ENCODE data around the gene ARHGAP9.
A peak's percentile ranks its signal among the peaks of the same experiment; 100 is the strongest.

The ARHGAP9 gene

GRCh38 chr12:57491393-57492280 is 12.0 kb upstream of the ARHGAP9 start:
- DNase-seq, result no peak

GRCh38 chr12:57490126-57490525 is 10.5 kb upstream of the ARHGAP9 start:
- no peak for DNase-seq

- DNase-seq, result no peak
Observed at GRCh38 chr12:57489157-57489641, 9.5 kb upstream of the ARHGAP9 start.

- no peak for DNase-seq
Observed at GRCh38 chr12:57488402-57489156, 8.9 kb upstream of the ARHGAP9 start.

- DNase-seq, result peak; percentile 95 to 96
Observed at GRCh38 chr12:57487597-57488401, 8.1 kb upstream of the ARHGAP9 start, which contains the start of gene MARS1. Gene MARS1, plus strand, starts transcription at chr12:57488068. Its CDS starts 23 bp downstream, at chr12:57488091.

GRCh38 chr12:57487055-57487596 is 7.5 kb upstream of the ARHGAP9 start:
- no peak for DNase-seq

GRCh38 chr12:57485695-57486094 is 6.0 kb upstream of the ARHGAP9 start:
- DNase-seq, result no peak

- no peak for DNase-seq
Observed at GRCh38 chr12:57483466-57483865, 3.8 kb upstream of the ARHGAP9 start.

- DNase-seq, result no peak
Observed at GRCh38 chr12:57481671-57482070, 2.0 kb upstream of the ARHGAP9 start.

GRCh38 chr12:57479043-57479375 is 657 bp downstream of the ARHGAP9 start:
- DNase-seq, result no peak

- DNase-seq, result peak; percentile 73 to 82
Observed at GRCh38 chr12:57477710-57478681, 1.7 kb downstream of the ARHGAP9 start.

GRCh38 chr12:57476993-57477709 is 2.5 kb downstream of the ARHGAP9 start:
- peak in 1 of 2 donors; percentile 46 for DNase-seq

GRCh38 chr12:57476162-57476992 is 3.3 kb downstream of the ARHGAP9 start:
- DNase-seq, result peak; percentile 74 to 80

GRCh38 chr12:57475271-57476161 is 4.2 kb downstream of the ARHGAP9 start:
- DNase-seq, result no peak

GRCh38 chr12:57474862-57475261 is 4.8 kb downstream of the ARHGAP9 start:
- no peak for DNase-seq

GRCh38 chr12:57474430-57474829 is 5.2 kb downstream of the ARHGAP9 start:
- DNase-seq, result no peak

- no peak for DNase-seq
Observed at GRCh38 chr12:57473886-57474285, 5.8 kb downstream of the ARHGAP9 start.

- no peak for DNase-seq
Observed at GRCh38 chr12:57473392-57473791, 6.3 kb downstream of the ARHGAP9 start.

- DNase-seq, result no peak
Observed at GRCh38 chr12:57472391-57472790, 7.3 kb downstream of the ARHGAP9 start.
